Gastrocnemius medialis (tissue), 4 donors: Measurements from ENCODE around the gene PACSIN1. TPM values are rescaled to one million over a fixed set of nuclear protein-coding genes. Genes with fewer than 3 reads are reported as not detected.

Experiments used
- ATAC-seq, 2 donors: fragments of 150-250 bp; one replicate each; pipeline ENCODE4 v1.9.1; 2016
- DNase-seq, 2 donors: peaks; one replicate each; pipeline ENCODE4 v3.0.0-alpha.2; 2019
- H3K27ac ChIP-seq, 4 donors: fragments of 200-600 bp; sonication (generic); 1 replicate in 1 of 4; 2 replicates in 3 of 4; pipeline ENCODE4 v1.5.1; 2016 to 2018; ENCODE audit warnings: mild to moderate bottlenecking in 2 of 4, moderate library complexity in 1 of 4
- H3K27me3 ChIP-seq, 3 donors: fragments of 200-600 bp; sonication (generic) in 2 of 3; 1 replicate in 1 of 3; 2 replicates in 2 of 3; pipeline versions ENCODE4 v1.5.1 to v1.6.0; 2016 to 2019; ENCODE audit warnings: mild to moderate bottlenecking in 1 of 3, moderate library complexity in 1 of 3
- H3K36me3 ChIP-seq, 2 donors: fragments of 200-600 bp; sonication (generic) in 1 of 2; one replicate each; pipeline ENCODE4 v1.5.1; 2017 to 2018
- H3K4me1 ChIP-seq, 2 donors: fragments of 200-600 bp; sonication (generic) in 1 of 2; one replicate each; pipeline ENCODE4 v1.5.1; 2016 to 2017; ENCODE audit warnings: mild to moderate bottlenecking in 2 of 2
- H3K4me3 ChIP-seq, 4 donors: fragments of 200-600 bp; sonication (generic) in 3 of 4; 1 replicate in 1 of 4; 2 replicates in 3 of 4; pipeline ENCODE4 v1.5.1; 2016 to 2019; ENCODE audit warnings: mild to moderate bottlenecking in 2 of 4
- H3K9me3 ChIP-seq, 3 donors: fragments of 200-600 bp; sonication (generic) in 2 of 3; 1 replicate in 1 of 3; 2 replicates in 2 of 3; pipeline ENCODE4 v1.5.1; 2016 to 2019
- CTCF ChIP-seq, 5 experiments: fragments of 450-650 bp in 3 of 5; fragments of 200-600 bp in 2 of 5; sonication (generic) in 2 of 5; IDR thresholded peaks in 4 of 5; conservative IDR thresholded peaks in 1 of 5; 1 replicate in 4 of 5; 2 replicates in 1 of 5; pipeline ENCODE4 v1.5.1; 2016 to 2019; ENCODE audit warnings: antibody characterized with exemption in 5 of 5, mild to moderate bottlenecking in 3 of 5, moderate library complexity in 3 of 5
- POLR2A ChIP-seq, 2 donors: fragments of 450-650 bp; IDR thresholded peaks; one replicate each; pipeline ENCODE4 v1.6.1; 2017; ENCODE audit warnings: antibody characterized with exemption in 2 of 2, mild to moderate bottlenecking in 2 of 2, moderate library complexity in 2 of 2
- in situ Hi-C, 4 donors: fragments of 200-750 bp; cut with MboI; loops; one replicate each; pipeline versions ENCODE4 v1.15.0 to v1.8.0; 2017; ENCODE audit warnings: low sequenced_read_pairs in 4 of 4
- intact Hi-C: fragments of 100-400 bp; cut with DNase I; formaldehyde crosslinking; loops from one replicate; pipeline ENCODE4 v1.15.1; 2023; ENCODE audit warnings: low total_unique reads
- total RNA-seq, 4 donors: library from RNA; depleted of rRNA; stranded (reverse); fragments of >200 nt; gene quantifications; one replicate each; pipeline versions ENCODE4 v1.1.0 to v1.2.3, GENCODE V29; 2016

Gene PACSIN1
- total RNA-seq, 4 donors from 2014 or later, result not detected

GRCh38 chr6:34473967-34474366, 8.1 kb downstream of the PACSIN1 start:
- no peak for ATAC-seq
- Histone ChIP-seq H3K27me3 (no peaks in the 10 kb centered on the region), H3K4me1 (no peaks in the 10 kb centered on the region), H3K36me3 (no peaks in the 10 kb centered on the region), H3K27ac (no peak overlapping the region), H3K9me3 (no peaks in the 10 kb centered on the region), H3K4me3 (no peak overlapping the region)
- in situ Hi-C loops (loop anchor here in 1 of 4 donors (25.0 kb wide), 1 partner anchor 138 kb away; no protein-coding TSS in a partner anchor), intact Hi-C loops (no loop called here)
- TF ChIP-seq CTCF (IDR thresholded peaks at IDR 0.05 in 4 of 5, conservative IDR thresholded peaks at IDR 0.05 in 1 of 5) (no peak), POLR2A (IDR thresholded peaks at IDR 0.05) (no peak)
- no peak for DNase-seq

- no peak overlapping the region for H3K27ac ChIP-seq
- H3K36me3 ChIP-seq, result no peaks in the 10 kb centered on the region
- TF ChIP-seq POLR2A (IDR thresholded peaks at IDR 0.05) (no peak), CTCF (IDR thresholded peaks at IDR 0.05 in 4 of 5, conservative IDR thresholded peaks at IDR 0.05 in 1 of 5) (no peak)
- H3K4me1 ChIP-seq, result no peaks in the 10 kb centered on the region
- no peak for ATAC-seq
- H3K27me3 ChIP-seq, result no peaks in the 10 kb centered on the region
- in situ Hi-C loops (loop anchor here in 1 of 4 donors (25.0 kb wide), 1 partner anchor 138 kb away; no protein-coding TSS in a partner anchor), intact Hi-C loops (no loop called here)
- no peaks in the 10 kb centered on the region for H3K9me3 ChIP-seq
- no peak for DNase-seq
- H3K4me3 ChIP-seq, result no peak overlapping the region
Observed at GRCh38 chr6:34474754-34475153, 8.9 kb downstream of the PACSIN1 start.

- TF ChIP-seq POLR2A (IDR thresholded peaks at IDR 0.05) (no peak), CTCF (IDR thresholded peaks at IDR 0.05 in 4 of 5, conservative IDR thresholded peaks at IDR 0.05 in 1 of 5) (no peak)
- intact Hi-C loops, result no loop called here
Observed at GRCh38 chr6:34475238-34475682, 9.4 kb downstream of the PACSIN1 start.

GRCh38 chr6:34475767-34476328, 10.0 kb downstream of the PACSIN1 start:
- ATAC-seq, result no peak
- in situ Hi-C loops, result no loop called here

More at GRCh38 chr6:34475238-34475682, 9.4 kb downstream of the PACSIN1 start:
- DNase-seq (no peak), ATAC-seq (no peak)
- no peak overlapping the region for H3K27ac ChIP-seq
- H3K27me3 ChIP-seq, result no peaks in the 10 kb centered on the region
- H3K9me3 ChIP-seq, result no peaks in the 10 kb centered on the region
- H3K4me3 ChIP-seq, result no peak overlapping the region
- in situ Hi-C loops, result no loop called here
- H3K36me3 ChIP-seq, result no peaks in the 10 kb centered on the region
- no peaks in the 10 kb centered on the region for H3K4me1 ChIP-seq

More at GRCh38 chr6:34475767-34476328, 10.0 kb downstream of the PACSIN1 start:
- Histone ChIP-seq H3K4me1 (no peaks in the 10 kb centered on the region), H3K9me3 (no peaks in the 10 kb centered on the region), H3K27ac (no peak overlapping the region), H3K27me3 (no peaks in the 10 kb centered on the region), H3K36me3 (no peaks in the 10 kb centered on the region), H3K4me3 (no peak overlapping the region)
- TF ChIP-seq POLR2A (IDR thresholded peaks at IDR 0.05) (no peak), CTCF (IDR thresholded peaks at IDR 0.05 in 4 of 5, conservative IDR thresholded peaks at IDR 0.05 in 1 of 5) (no peak)
- no peak for DNase-seq
- intact Hi-C loops, result no loop called here
